HepG2 (cell line): ENCODE data around the gene SEMA3C. TPM values are rescaled to one million over a fixed set of nuclear protein-coding genes. Genes with fewer than 3 reads are reported as not detected.

ENCODE experiments used
- ATAC-seq: fragments of 200-7000 bp; cut with Tn5 transposase; 3 replicates; pipeline ENCODE4 v1.9.1; 2020; ENCODE audit warnings: mild to moderate bottlenecking, moderate library complexity
- BruUV-seq: library from RNA; stranded (reverse); fragments of 400-500 nt; replicated peaks from 2 replicates; lab custom pipeline; 2021; lab: Mats Ljungman, UMichigan
- CTCF ChIA-PET: fragments of 300-600 bp; formaldehyde crosslinking; extraction: SDS; loops from one replicate; lab custom pipeline; 2021; ENCODE audit warnings: low total read pairs, inconsistent platforms, low intra/inter-chr PET ratio; lab: Yijun Ruan, JAX
- POLR2A ChIA-PET: fragments of 350-600 bp; sonication (Branson Sonifier 250); formaldehyde crosslinking; loops from one replicate; lab custom pipeline; 2020; ENCODE audit warnings: antibody characterized with exemption, inconsistent platforms; lab: Yijun Ruan, JAX
- DNase-seq: peaks from one replicate; pipeline ENCODE4 v3.0.0-alpha.2; 2015; ENCODE audit warnings: low spot score
- FAIRE-seq: peaks from 3 replicates; lab custom pipeline; 2011; peaks lifted over from hg19 to GRCh38; lab: Jason Lieb, UNC
- H2AFZ ChIP-seq: one replicate; pipeline ENCODE4 v1.6.1; 2011; ENCODE audit warnings: low read length, inconsistent platforms
- H3K27ac ChIP-seq: fragments of 300-600 bp; 3 replicates; pipeline ENCODE4 v1.8.0; 2011; ENCODE audit warnings: mixed run types, mild to moderate bottlenecking, mixed read lengths, low read length, inconsistent platforms; ENCODE audit not compliant: insufficient read depth; ENCODE audit errors: extremely low read length
- H3K27me3 ChIP-seq, 2 experiments: fragments of 200-600 bp in 1 of 2; 2 replicates in 1 of 2; 3 replicates in 1 of 2; pipeline versions ENCODE4 v1.6.0 to v1.8.0; 2011; ENCODE audit warnings: low read length in 2 of 2, mild to moderate bottlenecking in 2 of 2, moderate library complexity in 2 of 2, inconsistent platforms in 1 of 2; ENCODE audit not compliant: insufficient read depth in 2 of 2, control insufficient read depth in 1 of 2
- H3K36me3 ChIP-seq, 2 experiments: fragments of 200-600 bp in 1 of 2; replicated peaks in 1 of 2; 2 replicates in 1 of 2; 3 replicates in 1 of 2; pipeline versions ENCODE4 v1.5.1 to v1.8.0; 2011; ENCODE audit warnings: low read length in 2 of 2, inconsistent platforms in 1 of 2; ENCODE audit not compliant: insufficient read depth in 2 of 2, control insufficient read depth in 1 of 2
- H3K4me1 ChIP-seq: 2 replicates; pipeline ENCODE4 v1.5.1; 2012; ENCODE audit warnings: low read length, inconsistent platforms; ENCODE audit not compliant: insufficient read depth
- H3K4me2 ChIP-seq: 2 replicates; pipeline ENCODE4 v1.6.0; 2011; ENCODE audit warnings: low read depth, low read length, inconsistent platforms
- H3K4me3 ChIP-seq, 3 experiments: fragments of 200-600 bp in 1 of 3; sonication (generic), shearing (Covaris generic) in 1 of 3; replicated peaks in 1 of 3; 2 replicates each; pipeline ENCODE4 v1.5.1; 2011 to 2016; ENCODE audit warnings: low read length in 3 of 3, inconsistent platforms in 2 of 3, low read depth in 2 of 3, mild to moderate bottlenecking in 2 of 3, control low read depth in 1 of 3, mixed read lengths in 1 of 3; ENCODE audit not compliant: insufficient read depth in 1 of 3
- H3K79me2 ChIP-seq: one replicate; pipeline ENCODE4 v1.6.1; 2011; ENCODE audit warnings: low read length, inconsistent platforms; ENCODE audit not compliant: insufficient read depth
- H3K9ac ChIP-seq: 2 replicates; pipeline ENCODE4 v1.6.0; 2011; ENCODE audit warnings: mild to moderate bottlenecking, low read depth, low read length, inconsistent platforms; ENCODE audit not compliant: insufficient read depth
- H3K9me3 ChIP-seq: 2 replicates; pipeline ENCODE4 v1.5.1; 2012; ENCODE audit warnings: mild to moderate bottlenecking, low read length
- H4K20me1 ChIP-seq: 2 replicates; pipeline ENCODE4 v1.6.0; 2011; ENCODE audit warnings: inconsistent platforms, mild to moderate bottlenecking, low read length, moderate library complexity; ENCODE audit not compliant: insufficient read depth
- CBX5 ChIP-seq: sonication (generic); formaldehyde crosslinking; IDR thresholded peaks from 2 replicates; pipeline ENCODE4 v1.4.0; 2020; ENCODE audit warnings: missing genetic modification reagents, borderline replicate concordance
- CHCHD3 ChIP-seq: sonication (generic); formaldehyde crosslinking; IDR thresholded peaks from 2 replicates; pipeline ENCODE4 v1.8.0; 2022; ENCODE audit warnings: mild to moderate bottlenecking, missing genetic modification reagents, moderate library complexity
- EZH2 ChIP-seq: conservative IDR thresholded peaks from 2 replicates; pipeline ENCODE4 v1.6.1; 2012; ENCODE audit warnings: mild to moderate bottlenecking, low read depth, low read length, moderate library complexity
- FLYWCH1 ChIP-seq: sonication (generic); formaldehyde crosslinking; IDR thresholded peaks from 2 replicates; pipeline ENCODE4 v1.8.1; 2023; ENCODE audit warnings: mild to moderate bottlenecking, missing genetic modification reagents
- KDM3A ChIP-seq: IDR thresholded peaks from 2 replicates; pipeline ENCODE4 v1.6.1; 2018; ENCODE audit warnings: low read depth, missing compliant biosample characterization
- NCOR1 ChIP-seq: fragments of 200-600 bp; sonication (generic); IDR thresholded peaks from 2 replicates; pipeline ENCODE4 v1.7.0; 2017; ENCODE audit warnings: antibody characterized with exemption, low read length, borderline replicate concordance
- NPAS2 ChIP-seq: sonication (generic); formaldehyde crosslinking; IDR thresholded peaks from 2 replicates; pipeline ENCODE4 v1.8.0; 2022; ENCODE audit warnings: mild to moderate bottlenecking, missing genetic modification reagents, borderline replicate concordance
- SIN3B ChIP-seq: fragments of 150-350 bp; IDR thresholded peaks from 2 replicates; pipeline ENCODE4 v1.6.1; 2014; ENCODE audit warnings: low read length
- ZBTB3 ChIP-seq: sonication (generic); formaldehyde crosslinking; IDR thresholded peaks from 2 replicates; pipeline ENCODE4 v1.4.0; 2020; ENCODE audit warnings: low read depth, mild to moderate bottlenecking, moderate library complexity, missing genetic modification reagents, borderline replicate concordance
- ZKSCAN5 ChIP-seq: sonication (generic); formaldehyde crosslinking; IDR thresholded peaks from 2 replicates; pipeline ENCODE4 v1.5.1; 2020; ENCODE audit warnings: mild to moderate bottlenecking, missing genetic modification reagents
- ZNF180 ChIP-seq: sonication (generic); formaldehyde crosslinking; IDR thresholded peaks from 2 replicates; pipeline ENCODE4 v1.4.0; 2020; ENCODE audit warnings: low read depth, missing genetic modification reagents, borderline replicate concordance
- ZNF274 ChIP-seq: sonication (generic); formaldehyde crosslinking; IDR thresholded peaks from 2 replicates; pipeline ENCODE4 v1.5.1; 2020; ENCODE audit warnings: mild to moderate bottlenecking, missing genetic modification reagents
- ZNF337 ChIP-seq: sonication (generic); formaldehyde crosslinking; IDR thresholded peaks from 2 replicates; pipeline ENCODE4 v1.5.1; 2020; ENCODE audit warnings: missing genetic modification reagents, low read depth, mild to moderate bottlenecking, borderline replicate concordance
- WGBS: methylation state at CpG from one replicate; pipeline ENCODE4 v1.1.6; 2017; ENCODE audit warnings: low lambda C conversion rate; 5-methylcytosine and 5-hydroxymethylcytosine counted together
- in situ Hi-C: cut with HindIII; loops from 2 replicates; pipeline ENCODE4 v1.10.0; 2017; ENCODE audit warnings: low pct_unique_long_range_greater_than_20kb; ENCODE audit not compliant: extremely low pct_ligation_motif_present
- intact Hi-C: fragments of 100-400 bp; cut with micrococcal nuclease; formaldehyde crosslinking; loops from one replicate; pipeline ENCODE4 v1.10.0; 2022; ENCODE audit not compliant: unreplicated experiment
- polyA plus RNA-seq, 8 experiments: library from polyadenylated mRNA; depleted of rRNA in 3 of 8; stranded (reverse) in 7 of 8; unstranded in 1 of 8; fragments of >200 nt; fragmentation: Illumina TruSeq in 4 of 8; extraction: Trizol in 4 of 8; gene quantifications; 2 replicates each; pipeline versions ENCODE4 v1.2.1 to v1.2.3, GENCODE V29; 2011 to 2016; ENCODE audit warnings: low read depth in 4 of 8, missing spikeins in 1 of 8, mixed read lengths in 1 of 8; ENCODE audit not compliant: insufficient read depth in 1 of 8
- total RNA-seq, 5 experiments: library from RNA; depleted of rRNA; stranded (reverse); fragments of >200 nt; fragmentation: Illumina TruSeq; extraction: Trizol; gene quantifications; 2 replicates each; pipeline ENCODE4 v1.2.3, GENCODE V29; 2016; ENCODE audit warnings: low read depth in 1 of 5
- TF ChIP-seq, protein P1 (sequence below): sonication (generic); formaldehyde crosslinking; IDR thresholded peaks from 2 replicates; pipeline ENCODE4 v1.8.1; 2023; ENCODE audit warnings: mild to moderate bottlenecking, missing genetic modification reagents
- TF ChIP-seq, protein P2 (sequence below): sonication (generic); formaldehyde crosslinking; IDR thresholded peaks from 2 replicates; pipeline ENCODE4 v1.5.1; 2020; ENCODE audit warnings: mild to moderate bottlenecking, missing genetic modification reagents, moderate library complexity

The SEMA3C gene
- total and polyA plus RNA-seq, 2 of the 13 experiments (the other 11 are each of a cell fraction or from before 2014, with no cell fraction given): 0.05 to 0.13 TPM

DNA sequence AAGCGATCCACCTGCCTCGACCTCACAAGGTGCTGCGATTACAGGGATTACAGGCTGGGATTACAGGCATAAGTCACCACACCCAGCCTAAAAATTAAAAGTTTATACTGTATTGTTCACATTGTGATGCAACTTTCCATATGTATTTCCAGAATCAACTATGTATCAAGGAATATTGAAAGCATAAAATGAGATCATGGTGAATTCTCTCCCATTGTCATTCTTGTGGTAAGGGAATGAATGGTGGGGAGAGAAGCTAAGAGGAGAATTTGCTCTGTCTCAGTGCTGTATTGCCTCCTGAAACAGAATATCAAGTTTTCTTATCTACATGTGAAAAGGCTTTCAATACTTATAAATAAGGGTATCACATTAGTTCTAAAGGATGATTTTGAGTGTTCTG, 198.7 kb downstream of the SEMA3C start:
- Histone ChIP-seq H3K36me3 (no peaks in the 10 kb centered on the region), H3K9me3 (no peaks in the 10 kb centered on the region), H3K27me3 (no peaks in the 10 kb centered on the region), H2AFZ (no peak overlapping the region), H3K4me2 (no peak overlapping the region), H4K20me1 (no peaks in the 10 kb centered on the region), H3K4me3 (no peak overlapping the region), H3K79me2 (no peaks in the 10 kb centered on the region), H3K27ac (no peak overlapping the region), H3K4me1 (peaks cover 21% of the 10 kb centered on the region), H3K9ac (no peak overlapping the region)
- WGBS: 52% methylated on average over 3 of the region's 3 CpGs
- FAIRE-seq (no peak), DNase-seq (no peak), ATAC-seq (no peak)
- no TSS peak for BruUV-seq
- CTCF ChIA-PET: no interaction called here
- intact Hi-C loops (no loop called here), in situ Hi-C loops (no loop called here)
- no peak for TF ChIP-seq ZNF337
- TF ChIP-seq SIN3B: no peak
- TF ChIP-seq ZBTB3 (CRISPR knock-in tag): no peak
- no peak for TF ChIP-seq ZNF274 (CRISPR knock-in tag)
- TF ChIP-seq CHCHD3 (CRISPR knock-in tag): no peak
- TF ChIP-seq, protein P1, sequence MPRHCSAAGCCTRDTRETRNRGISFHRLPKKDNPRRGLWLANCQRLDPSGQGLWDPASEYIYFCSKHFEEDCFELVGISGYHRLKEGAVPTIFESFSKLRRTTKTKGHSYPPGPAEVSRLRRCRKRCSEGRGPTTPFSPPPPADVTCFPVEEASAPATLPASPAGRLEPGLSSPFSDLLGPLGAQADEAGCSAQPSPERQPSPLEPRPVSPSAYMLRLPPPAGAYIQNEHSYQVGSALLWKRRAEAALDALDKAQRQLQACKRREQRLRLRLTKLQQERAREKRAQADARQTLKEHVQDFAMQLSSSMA (CRISPR knock-in tag): no peak
- TF ChIP-seq ZKSCAN5 (CRISPR knock-in tag): no peak
- POLR2A ChIA-PET: no interaction called here

DNA sequence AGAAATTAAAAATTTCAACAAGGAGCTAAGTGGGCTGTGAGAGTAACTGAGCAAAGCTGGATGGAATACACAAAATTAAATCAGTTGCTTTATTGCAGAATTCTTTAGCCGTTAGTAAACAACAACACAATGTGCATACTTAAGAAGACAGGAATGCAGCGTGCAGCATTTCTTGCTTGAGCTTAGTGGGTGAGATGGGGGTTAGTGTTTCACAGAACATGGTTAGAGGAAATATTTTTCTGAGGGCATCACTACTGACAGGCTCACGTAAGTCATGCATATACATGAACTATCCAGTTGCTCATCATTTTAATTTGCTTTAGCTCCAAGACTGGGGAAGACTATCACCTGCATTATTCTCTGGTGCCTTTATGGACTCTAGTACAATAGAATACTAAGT, 199.6 kb downstream of the SEMA3C start:
- WGBS: 9% methylated on average over 3 of the region's 3 CpGs
- Histone ChIP-seq H3K79me2 (no peaks in the 10 kb centered on the region), H3K27me3 (no peaks in the 10 kb centered on the region), H3K36me3 (no peaks in the 10 kb centered on the region), H3K4me3 (no peak overlapping the region), H3K4me2 (no peak overlapping the region), H2AFZ (no peak overlapping the region), H3K27ac (no peak overlapping the region), H3K4me1 (peaks cover 17% of the 10 kb centered on the region), H3K9ac (no peak overlapping the region), H3K9me3 (no peaks in the 10 kb centered on the region), H4K20me1 (no peaks in the 10 kb centered on the region)
- BruUV-seq: no TSS peak
- no peak for ATAC-seq
- in situ Hi-C loops: no loop called here
- intact Hi-C loops: no loop called here
- no peak for DNase-seq
- CTCF ChIA-PET: no interaction called here
- no peak for FAIRE-seq
- POLR2A ChIA-PET: no interaction called here
- TF ChIP-seq CBX5 (CRISPR knock-in tag) (no peak), FLYWCH1 (CRISPR knock-in tag) (no peak), EZH2 (no peak), ZNF180 (CRISPR knock-in tag) (no peak), KDM3A (CRISPR knock-in tag) (no peak), NPAS2 (no peak), NCOR1 (no peak)
- TF ChIP-seq, protein P2, sequence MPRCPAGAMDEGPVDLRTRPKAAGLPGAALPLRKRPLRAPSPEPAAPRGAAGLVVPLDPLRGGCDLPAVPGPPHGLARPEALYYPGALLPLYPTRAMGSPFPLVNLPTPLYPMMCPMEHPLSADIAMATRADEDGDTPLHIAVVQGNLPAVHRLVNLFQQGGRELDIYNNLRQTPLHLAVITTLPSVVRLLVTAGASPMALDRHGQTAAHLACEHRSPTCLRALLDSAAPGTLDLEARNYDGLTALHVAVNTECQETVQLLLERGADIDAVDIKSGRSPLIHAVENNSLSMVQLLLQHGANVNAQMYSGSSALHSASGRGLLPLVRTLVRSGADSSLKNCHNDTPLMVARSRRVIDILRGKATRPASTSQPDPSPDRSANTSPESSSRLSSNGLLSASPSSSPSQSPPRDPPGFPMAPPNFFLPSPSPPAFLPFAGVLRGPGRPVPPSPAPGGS (CRISPR knock-in tag): no peak
